C4-2B (cell line): ENCODE results near the gene VPS13D.

Experiments
- H3K27ac ChIP-seq: fragments of 450-650 bp; 2 replicates; pipeline ENCODE4 v1.5.1; 2017
- CTCF ChIP-seq: fragments of 450-650 bp; conservative IDR thresholded peaks from 2 replicates; pipeline ENCODE4 v1.5.1; 2017; ENCODE audit warnings: mild to moderate bottlenecking
- ZFX ChIP-seq: fragments of 450-650 bp; IDR thresholded peaks from 2 replicates; pipeline ENCODE4 v1.6.1; 2017

VPS13D gene

GRCh38 chr1:12436345-12436658 is 206.5 kb downstream of the VPS13D start:
- no peak overlapping the region for H3K27ac ChIP-seq
- TF ChIP-seq CTCF: no peak
- no peak for TF ChIP-seq ZFX

GRCh38 chr1:12436817-12437599 is 207.2 kb downstream of the VPS13D start:
- no peak for TF ChIP-seq CTCF
- TF ChIP-seq ZFX: no peak
- H3K27ac ChIP-seq: no peak overlapping the region

DNA sequence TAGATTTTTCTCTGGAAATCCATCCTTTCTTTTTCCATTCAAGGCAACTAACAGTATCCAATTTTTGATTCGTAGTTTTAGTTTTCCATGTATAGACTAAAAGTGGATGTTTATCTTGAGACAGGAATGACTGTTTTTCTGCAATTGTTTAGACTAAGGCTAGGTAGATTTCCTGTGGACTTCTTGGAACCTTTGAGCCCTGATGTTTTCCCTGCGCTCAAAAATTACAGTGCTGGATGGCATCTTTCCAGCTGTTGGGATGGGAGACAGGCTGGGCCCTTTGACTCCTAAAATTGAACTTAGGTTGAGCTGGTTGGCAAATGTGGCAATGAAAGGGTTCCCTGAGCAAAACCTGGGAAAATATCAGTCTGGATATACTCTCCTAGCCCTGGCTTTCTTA is 207.8 kb downstream of the VPS13D start:
- no peak overlapping the region for H3K27ac ChIP-seq
- no peak for TF ChIP-seq ZFX
- no peak for TF ChIP-seq CTCF

GRCh38 chr1:12438349-12438924 is 208.6 kb downstream of the VPS13D start:
- TF ChIP-seq ZFX (no peak), CTCF (no peak)
- no peak overlapping the region for H3K27ac ChIP-seq

- no peak overlapping the region for H3K27ac ChIP-seq
- no peak for TF ChIP-seq CTCF
- TF ChIP-seq ZFX: no peak
Measured at GRCh38 chr1:12439073-12439472, 209.2 kb downstream of the VPS13D start.

GRCh38 chr1:12441414-12442105 is 211.7 kb downstream of the VPS13D start:
- TF ChIP-seq CTCF (no peak), ZFX (no peak)
- no peak overlapping the region for H3K27ac ChIP-seq

DNA sequence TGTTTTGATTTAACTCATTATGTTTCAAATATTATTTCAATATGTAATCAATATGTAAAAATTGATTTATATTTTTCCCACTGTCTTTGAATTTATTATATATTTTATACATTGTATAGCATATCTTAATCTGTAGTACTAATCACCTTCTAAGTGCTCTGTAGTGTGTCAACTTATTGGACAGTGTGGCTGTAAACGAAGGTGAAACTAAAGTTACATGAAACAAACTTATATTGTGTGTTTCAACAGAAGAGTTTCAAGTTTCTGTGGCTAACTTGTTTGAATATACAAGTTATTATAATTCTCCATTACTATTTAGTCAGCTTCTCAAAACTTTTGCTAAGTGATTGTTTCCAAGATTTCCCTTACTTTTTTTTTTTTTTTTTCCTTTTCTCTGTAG is 212.4 kb downstream of the VPS13D start:
- no peak overlapping the region for H3K27ac ChIP-seq
- no peak for TF ChIP-seq CTCF
- no peak for TF ChIP-seq ZFX
